ENCODE results near the gene CAPS2. TPM values are rescaled to one million over a fixed set of nuclear protein-coding genes. Genes with fewer than 3 reads are reported as not detected.

Gene CAPS2
- polyA plus RNA-seq, 1 donor (not counting 4 experiments of a cell fraction or from before 2014, with no cell fraction given) = 2.2 TPM

DNA sequence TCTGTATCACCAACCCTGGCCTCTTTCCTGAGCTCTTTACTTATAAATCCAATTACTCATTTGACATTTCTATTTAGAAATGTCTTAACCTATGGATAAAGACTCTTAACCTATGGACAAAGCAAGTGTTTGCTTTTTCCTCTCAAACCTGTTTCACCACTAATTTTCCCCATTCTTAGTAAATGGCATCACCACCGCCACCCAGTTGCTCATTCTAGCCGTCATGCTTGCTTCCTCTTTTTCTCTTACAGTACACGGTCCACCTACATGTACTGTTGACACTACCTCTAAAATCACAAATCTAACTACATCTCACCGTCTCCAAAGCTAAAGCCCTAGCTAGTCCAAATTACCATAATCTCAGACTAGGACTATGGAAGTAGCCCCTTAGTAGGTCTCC lies 60.0 kb downstream of the CAPS2 start:
- Histone ChIP-seq H3K9me1 (ENCODE audit: control insufficient read depth, extremely low read depth, insufficient read depth, low read length) (no peaks in the 10 kb centered on the region), H3K9ac (ENCODE audit: control insufficient read depth, extremely low read depth, insufficient read depth, low read length) (no peak overlapping the region), H3K4me3 (ENCODE audit: control insufficient read depth in 2 of 3, extremely low read depth in 1 of 3, insufficient read depth in 2 of 3, low read depth in 1 of 3, low read length in 3 of 3) (no peak overlapping the region), H3K27me3 (ENCODE audit: control insufficient read depth, extremely low read depth, insufficient read depth, low read length) (no peaks in the 10 kb centered on the region), H3K9me3 (ENCODE audit: control insufficient read depth, low read depth, low read length) (no peaks in the 10 kb centered on the region), H3K4me1 (ENCODE audit: control insufficient read depth, extremely low read depth, insufficient read depth, low read length) (no peaks in the 10 kb centered on the region), H3K79me2 (ENCODE audit: control insufficient read depth, insufficient read depth, low read length) (no peaks in the 10 kb centered on the region), H3K4me2 (ENCODE audit: control insufficient read depth, extremely low read depth, insufficient read depth, low read depth, low read length) (no peak overlapping the region), H4K20me1 (ENCODE audit: control insufficient read depth, extremely low read depth, insufficient read depth, low read length) (no peaks in the 10 kb centered on the region), H3K36me3 (ENCODE audit: control insufficient read depth in 2 of 2, extremely low read depth in 1 of 2, insufficient read depth in 2 of 2, low read length in 2 of 2) (no peaks in the 10 kb centered on the region), H3K27ac (ENCODE audit: control insufficient read depth, insufficient read depth, low read length) (no peak overlapping the region), H2AFZ (ENCODE audit: control insufficient read depth, low read length) (no peak overlapping the region)
- dilution Hi-C loops (cut with MboI; ENCODE audit: extremely low pct_ligation_motif_present, low sequenced_read_pairs) = no loop called here
- no peak for TF ChIP-seq EZH2 (IDR thresholded peaks at IDR 0.05; ENCODE audit: low read length)
- TF ChIP-seq CTCF (optimal IDR thresholded peaks at IDR 0.05 in 1 of 3, IDR thresholded peaks at IDR 0.05 in 1 of 3, conservative IDR thresholded peaks at IDR 0.05 in 1 of 3; ENCODE audit: extremely low read depth in 1 of 3, insufficient read depth in 2 of 3, low read length in 3 of 3) = no peak
- no peak for DNase-seq (ENCODE audit: low read depth, low spot score)
- FAIRE-seq = no peak

GRCh38 chr12:75269209-75269608 lies 60.9 kb downstream of the CAPS2 start:
- H4K20me1 ChIP-seq (ENCODE audit: control insufficient read depth, extremely low read depth, insufficient read depth, low read length) = no peaks in the 10 kb centered on the region
- H3K27ac ChIP-seq (ENCODE audit: control insufficient read depth, insufficient read depth, low read length) = no peak overlapping the region
- H3K9ac ChIP-seq (ENCODE audit: control insufficient read depth, extremely low read depth, insufficient read depth, low read length) = no peak overlapping the region
- H3K36me3 ChIP-seq (ENCODE audit: control insufficient read depth in 2 of 2, extremely low read depth in 1 of 2, insufficient read depth in 2 of 2, low read length in 2 of 2) = no peaks in the 10 kb centered on the region
- no peak overlapping the region for H3K4me3 ChIP-seq (ENCODE audit: control insufficient read depth in 2 of 3, extremely low read depth in 1 of 3, insufficient read depth in 2 of 3, low read depth in 1 of 3, low read length in 3 of 3)
- no peaks in the 10 kb centered on the region for H3K79me2 ChIP-seq (ENCODE audit: control insufficient read depth, insufficient read depth, low read length)
- no peaks in the 10 kb centered on the region for H3K9me3 ChIP-seq (ENCODE audit: control insufficient read depth, low read depth, low read length)
- DNase-seq (ENCODE audit: low read depth, low spot score) = no peak
- H3K4me1 ChIP-seq (ENCODE audit: control insufficient read depth, extremely low read depth, insufficient read depth, low read length) = no peaks in the 10 kb centered on the region
- H3K27me3 ChIP-seq (ENCODE audit: control insufficient read depth, extremely low read depth, insufficient read depth, low read length) = no peaks in the 10 kb centered on the region
- no peak overlapping the region for H3K4me2 ChIP-seq (ENCODE audit: control insufficient read depth, extremely low read depth, insufficient read depth, low read depth, low read length)
- no peak overlapping the region for H2AFZ ChIP-seq (ENCODE audit: control insufficient read depth, low read length)
- no peak for FAIRE-seq
- dilution Hi-C loops (cut with MboI; ENCODE audit: extremely low pct_ligation_motif_present, low sequenced_read_pairs) = no loop called here
- TF ChIP-seq CTCF (optimal IDR thresholded peaks at IDR 0.05 in 1 of 3, IDR thresholded peaks at IDR 0.05 in 1 of 3, conservative IDR thresholded peaks at IDR 0.05 in 1 of 3; ENCODE audit: extremely low read depth in 1 of 3, insufficient read depth in 2 of 3, low read length in 3 of 3) (no peak), EZH2 (IDR thresholded peaks at IDR 0.05; ENCODE audit: low read length) (no peak)
- H3K9me1 ChIP-seq (ENCODE audit: control insufficient read depth, extremely low read depth, insufficient read depth, low read length) = no peaks in the 10 kb centered on the region
